ENCODE results near the gene HP.

HP gene

DNA sequence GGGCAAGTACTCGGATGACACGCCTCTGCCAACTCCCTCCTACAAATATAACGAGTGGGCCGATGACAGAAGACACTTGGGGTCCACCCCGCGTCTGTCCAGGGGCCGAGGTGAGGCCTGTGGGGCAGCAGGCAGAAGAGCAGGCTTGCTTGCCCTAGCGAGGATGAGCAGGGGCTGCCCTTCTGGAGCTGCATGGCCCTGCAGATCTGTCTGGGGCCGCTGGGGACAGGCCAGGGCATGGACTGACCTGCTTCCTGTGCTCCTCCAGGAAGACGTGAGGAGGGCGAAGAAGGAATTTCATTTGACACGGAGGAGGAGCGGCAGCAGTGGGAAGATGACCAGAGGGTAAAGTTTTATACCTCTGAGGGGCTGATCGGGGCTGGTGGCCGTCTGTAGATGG, 44.6 kb downstream of the HP start:
- TF ChIP-seq, protein P1, sequence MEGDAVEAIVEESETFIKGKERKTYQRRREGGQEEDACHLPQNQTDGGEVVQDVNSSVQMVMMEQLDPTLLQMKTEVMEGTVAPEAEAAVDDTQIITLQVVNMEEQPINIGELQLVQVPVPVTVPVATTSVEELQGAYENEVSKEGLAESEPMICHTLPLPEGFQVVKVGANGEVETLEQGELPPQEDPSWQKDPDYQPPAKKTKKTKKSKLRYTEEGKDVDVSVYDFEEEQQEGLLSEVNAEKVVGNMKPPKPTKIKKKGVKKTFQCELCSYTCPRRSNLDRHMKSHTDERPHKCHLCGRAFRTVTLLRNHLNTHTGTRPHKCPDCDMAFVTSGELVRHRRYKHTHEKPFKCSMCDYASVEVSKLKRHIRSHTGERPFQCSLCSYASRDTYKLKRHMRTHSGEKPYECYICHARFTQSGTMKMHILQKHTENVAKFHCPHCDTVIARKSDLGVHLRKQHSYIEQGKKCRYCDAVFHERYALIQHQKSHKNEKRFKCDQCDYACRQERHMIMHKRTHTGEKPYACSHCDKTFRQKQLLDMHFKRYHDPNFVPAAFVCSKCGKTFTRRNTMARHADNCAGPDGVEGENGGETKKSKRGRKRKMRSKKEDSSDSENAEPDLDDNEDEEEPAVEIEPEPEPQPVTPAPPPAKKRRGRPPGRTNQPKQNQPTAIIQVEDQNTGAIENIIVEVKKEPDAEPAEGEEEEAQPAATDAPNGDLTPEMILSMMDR (conservative IDR thresholded peaks at IDR 0.05): no peak
- no peak overlapping the region for H3K27ac ChIP-seq

DNA sequence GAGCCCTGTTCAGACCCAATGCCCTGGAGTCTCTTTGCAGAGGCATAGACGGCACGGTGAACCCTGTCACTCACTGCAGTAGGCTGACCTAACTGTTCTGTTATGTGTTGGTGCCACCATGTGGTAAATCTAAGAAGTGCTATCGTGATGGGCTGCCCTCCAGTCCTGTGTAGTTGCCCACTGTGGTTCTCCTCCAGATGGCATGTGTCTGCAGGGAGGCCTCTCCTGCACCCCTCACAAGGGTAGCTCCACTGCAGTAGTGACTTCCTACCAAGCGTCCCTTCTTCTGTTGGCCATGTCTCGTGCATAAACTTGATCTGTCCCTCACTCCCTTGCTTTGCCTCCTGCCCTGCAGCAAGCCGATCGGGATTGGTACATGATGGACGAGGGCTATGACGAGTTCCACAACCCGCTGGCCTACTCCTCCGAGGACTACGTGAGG, 45.1 kb downstream of the HP start:
- TF ChIP-seq, protein P1 (conservative IDR thresholded peaks at IDR 0.05): peak; percentile 67
- no peak overlapping the region for H3K27ac ChIP-seq

DNA sequence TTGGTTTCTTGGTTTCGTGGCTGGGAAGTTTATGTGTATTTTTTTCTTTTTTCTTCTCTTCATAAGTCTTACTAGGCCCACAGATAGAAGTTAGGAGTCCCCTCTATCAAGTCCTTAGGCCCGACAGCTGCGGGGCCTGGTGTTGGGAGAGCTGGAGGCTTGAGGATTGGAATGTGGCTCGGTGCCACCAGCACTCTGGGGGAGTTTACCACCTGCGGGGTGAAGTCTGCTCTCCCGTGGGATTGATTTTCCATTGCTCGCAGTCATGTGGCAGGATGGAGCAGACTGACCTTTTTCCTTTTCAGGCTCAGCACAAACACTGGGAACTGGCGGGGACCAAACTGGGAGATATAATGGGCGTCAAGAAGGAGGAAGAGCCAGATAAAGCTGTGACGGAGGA, 46.9 kb downstream of the HP start:
- TF ChIP-seq, protein P1 (conservative IDR thresholded peaks at IDR 0.05): no peak
- H3K27ac ChIP-seq: no peak overlapping the region

- no peak overlapping the region for H3K27ac ChIP-seq
- TF ChIP-seq, protein P1 (conservative IDR thresholded peaks at IDR 0.05): no peak
Measured at GRCh38 chr16:72104905-72105304, 50.6 kb downstream of the HP start.

DNA sequence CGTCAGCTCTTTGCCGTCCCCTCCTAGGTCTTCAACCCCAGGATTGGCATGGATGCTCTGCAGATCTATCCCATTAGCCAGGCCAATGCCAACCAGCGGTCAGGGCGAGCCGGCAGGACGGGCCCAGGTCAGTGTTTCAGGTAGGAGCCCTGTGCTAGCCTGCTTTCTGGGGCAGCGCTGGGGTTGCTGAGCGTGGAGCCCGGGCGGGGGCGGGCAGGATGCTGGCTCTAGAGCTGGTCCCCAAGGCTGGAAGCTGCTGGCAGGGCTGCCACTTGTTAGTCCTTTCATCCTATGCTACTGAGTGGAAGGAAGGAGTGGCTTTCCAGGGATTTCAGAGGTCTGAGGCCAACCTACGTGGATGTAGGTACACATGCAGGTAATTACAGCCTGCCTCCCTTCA, 51.7 kb downstream of the HP start:
- H3K27ac ChIP-seq: no peak overlapping the region
- TF ChIP-seq, protein P1 (conservative IDR thresholded peaks at IDR 0.05): no peak

DNA sequence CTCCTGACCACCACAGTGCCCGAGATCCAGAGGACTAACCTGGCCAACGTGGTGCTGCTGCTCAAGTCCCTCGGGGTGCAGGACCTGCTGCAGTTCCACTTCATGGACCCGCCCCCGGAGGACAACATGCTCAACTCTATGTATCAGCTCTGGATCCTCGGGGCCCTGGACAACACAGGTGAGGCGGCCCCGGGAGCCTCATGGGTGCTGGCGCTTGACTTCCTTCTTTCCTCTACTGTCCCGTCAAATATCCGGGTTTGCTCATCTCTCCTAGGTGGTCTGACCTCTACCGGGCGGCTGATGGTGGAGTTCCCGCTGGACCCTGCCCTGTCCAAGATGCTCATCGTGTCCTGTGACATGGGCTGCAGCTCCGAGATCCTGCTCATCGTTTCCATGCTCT, 53.1 kb downstream of the HP start:
- no peak overlapping the region for H3K27ac ChIP-seq
- TF ChIP-seq, protein P1 (conservative IDR thresholded peaks at IDR 0.05): no peak

- TF ChIP-seq, protein P1 (conservative IDR thresholded peaks at IDR 0.05): no peak
- no peak overlapping the region for H3K27ac ChIP-seq
Measured at GRCh38 chr16:72108353-72109102, 54.2 kb downstream of the HP start.
